Smooth muscle cell (in vitro differentiated cells): ENCODE results near the gene SMC6. TPM values are rescaled to one million over a fixed set of nuclear protein-coding genes. Genes with fewer than 3 reads are reported as not detected.

Experiments used
- DNase-seq: peaks from one replicate; lab custom pipeline; 2025; ENCODE audit not compliant: unreplicated experiment; lab: John Stamatoyannopoulos, UW
- H2AFZ ChIP-seq: fragments of 200-600 bp; sonication (generic); 2 replicates; pipeline ENCODE4 v1.6.0; 2016; ENCODE audit warnings: antibody characterized with exemption, low read depth, mild to moderate bottlenecking
- H3F3A ChIP-seq: fragments of 200-600 bp; sonication (generic); 2 replicates; pipeline ENCODE4 v1.6.0; 2017; ENCODE audit warnings: antibody characterized with exemption, low read depth
- H3K27ac ChIP-seq: fragments of 200-600 bp; sonication (generic); 2 replicates; pipeline ENCODE4 v1.5.1; 2016; ENCODE audit warnings: low read depth, mild to moderate bottlenecking
- H3K27me3 ChIP-seq: fragments of 200-600 bp; sonication (generic); 2 replicates; pipeline ENCODE4 v1.6.1; 2016; ENCODE audit warnings: low read depth, mild to moderate bottlenecking
- H3K36me3 ChIP-seq: fragments of 200-600 bp; sonication (generic); 2 replicates; pipeline ENCODE4 v1.5.1; 2016; ENCODE audit warnings: low read depth
- H3K4me1 ChIP-seq: fragments of 200-600 bp; sonication (generic); 2 replicates; pipeline ENCODE4 v1.5.1; 2016; ENCODE audit warnings: low read depth
- H3K4me2 ChIP-seq: fragments of 200-600 bp; sonication (generic); 2 replicates; pipeline ENCODE4 v1.6.0; 2016; ENCODE audit warnings: mild to moderate bottlenecking
- H3K4me3 ChIP-seq: fragments of 200-600 bp; sonication (generic); 2 replicates; pipeline ENCODE4 v1.5.1; 2016; ENCODE audit warnings: mild to moderate bottlenecking
- H3K79me2 ChIP-seq: fragments of 200-600 bp; sonication (generic); 2 replicates; pipeline ENCODE4 v1.6.0; 2016; ENCODE audit warnings: low read depth, mild to moderate bottlenecking
- H3K9ac ChIP-seq: fragments of 200-600 bp; sonication (generic); 2 replicates; pipeline ENCODE4 v1.6.0; 2016; ENCODE audit warnings: low read depth
- H3K9me3 ChIP-seq: fragments of 200-600 bp; sonication (generic); replicated peaks from 2 replicates; pipeline ENCODE4 v1.5.1; 2016; ENCODE audit warnings: low read depth
- H4K20me1 ChIP-seq: fragments of 200-600 bp; sonication (generic); 2 replicates; pipeline ENCODE4 v1.6.0; 2016; ENCODE audit warnings: low read depth
- CTCF ChIP-seq: fragments of 200-600 bp; sonication (generic); IDR thresholded peaks from 2 replicates; pipeline ENCODE4 v1.5.1; 2017; ENCODE audit warnings: borderline replicate concordance, mild to moderate bottlenecking, antibody characterized with exemption; ENCODE audit not compliant: insufficient read depth, poor library complexity, severe bottlenecking
- WGBS: methylation state at CpG from one replicate; pipeline ENCODE4 v1.1.7; 2016; ENCODE audit warnings: low lambda C conversion rate; 5-methylcytosine and 5-hydroxymethylcytosine counted together
- polyA plus RNA-seq: library from polyadenylated mRNA; unstranded; fragments of >200 nt; fragmentation: Nextera tagmentation; extraction: Ambion mirVana; gene quantifications from 2 replicates; pipeline ENCODE4 v1.2.1, GENCODE V29; 2016
- total RNA-seq: library from RNA; depleted of rRNA; stranded (reverse); fragments of >200 nt; gene quantifications from 2 replicates; pipeline ENCODE4 v1.2.3, GENCODE V29; 2014

SMC6 gene
- total and polyA plus RNA-seq, 2 experiments from 2014 or later = 11.2 to 18.1 TPM

DNA sequence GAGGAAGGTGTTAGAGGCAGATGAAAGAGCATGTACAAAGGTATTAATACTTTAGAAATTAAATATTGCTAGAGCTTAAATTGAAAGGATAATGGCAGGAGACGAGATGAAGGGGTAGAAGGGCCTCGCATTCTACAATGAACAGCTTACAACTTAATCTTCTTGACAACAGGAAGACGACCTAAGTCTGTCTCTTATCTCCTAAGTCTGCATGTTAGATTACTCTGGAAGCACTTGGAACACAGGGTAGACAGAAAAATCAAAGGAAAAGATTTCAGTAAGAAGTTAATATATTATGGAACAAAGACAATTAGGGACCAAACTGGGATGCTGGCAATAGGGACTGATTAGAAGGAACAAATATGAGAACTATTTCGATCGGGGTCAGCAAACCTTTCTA is 34.9 kb downstream of the SMC6 start:
- Histone ChIP-seq H3K9ac (no peak overlapping the region), H3K27me3 (no peaks in the 10 kb centered on the region), H4K20me1 (no peaks in the 10 kb centered on the region), H3K36me3 (peaks cover 14% of the 10 kb centered on the region), H2AFZ (no peak overlapping the region), H3K27ac (no peak overlapping the region), H3K9me3 (no peaks in the 10 kb centered on the region), H3K4me2 (no peak overlapping the region), H3K79me2 (no peaks in the 10 kb centered on the region), H3K4me1 (no peaks in the 10 kb centered on the region), H3K4me3 (no peak overlapping the region), H3F3A (peaks cover 4% of the 10 kb centered on the region)
- no peak for TF ChIP-seq CTCF
- DNase-seq = no peak
- WGBS = 59% methylated on average over 5 of the region's 5 CpGs

DNA sequence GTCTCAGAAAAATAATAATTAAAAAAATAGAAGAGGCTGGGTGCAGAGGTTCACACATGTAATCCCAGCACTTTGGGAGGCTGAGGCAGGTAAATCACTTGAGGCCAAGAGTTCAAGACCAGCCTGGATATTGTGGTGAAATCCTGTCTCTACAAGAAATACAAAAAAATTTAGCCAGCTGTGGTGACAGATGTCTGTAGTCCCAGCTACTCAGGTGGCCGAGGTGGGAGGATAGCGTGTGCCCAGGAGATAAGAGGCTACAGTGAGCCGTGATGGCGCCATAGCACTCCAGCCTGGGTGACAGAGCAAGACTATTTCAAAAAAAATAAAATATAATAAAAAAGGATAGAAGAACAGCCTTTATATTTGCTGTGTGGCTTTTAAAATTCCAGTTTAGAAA is 35.9 kb downstream of the SMC6 start:
- Histone ChIP-seq H3K9ac (no peak overlapping the region), H2AFZ (no peak overlapping the region), H3K27me3 (no peaks in the 10 kb centered on the region), H3K4me1 (no peaks in the 10 kb centered on the region), H3F3A (peaks cover 4% of the 10 kb centered on the region), H3K4me3 (no peak overlapping the region), H3K4me2 (no peak overlapping the region), H3K27ac (no peak overlapping the region), H4K20me1 (no peaks in the 10 kb centered on the region), H3K79me2 (no peaks in the 10 kb centered on the region), H3K9me3 (no peaks in the 10 kb centered on the region), H3K36me3 (peaks cover 14% of the 10 kb centered on the region)
- WGBS = 96% methylated on average over 4 of the region's 4 CpGs
- TF ChIP-seq CTCF = no peak
- no peak for DNase-seq

- Histone ChIP-seq H3K9ac (no peak overlapping the region), H3K27ac (no peak overlapping the region), H3K4me2 (no peak overlapping the region), H3K36me3 (peaks cover 8% of the 10 kb centered on the region), H3K9me3 (no peaks in the 10 kb centered on the region), H4K20me1 (no peaks in the 10 kb centered on the region), H2AFZ (no peak overlapping the region), H3F3A (no peaks in the 10 kb centered on the region), H3K79me2 (no peaks in the 10 kb centered on the region), H3K4me1 (no peaks in the 10 kb centered on the region), H3K4me3 (no peak overlapping the region), H3K27me3 (no peaks in the 10 kb centered on the region)
- TF ChIP-seq CTCF = no peak
- no peak for DNase-seq
- WGBS = 79% methylated on average over 1 of the region's 1 CpG
Observed at GRCh38 chr2:17713291-17713690, 40.3 kb downstream of the SMC6 start.

- no peak overlapping the region for H3K4me2 ChIP-seq
- H3K4me1 ChIP-seq = no peaks in the 10 kb centered on the region
- DNase-seq = no peak
- H3F3A ChIP-seq = no peaks in the 10 kb centered on the region
- TF ChIP-seq CTCF = no peak
- H3K27me3 ChIP-seq = no peaks in the 10 kb centered on the region
- no peak overlapping the region for H2AFZ ChIP-seq
- no peaks in the 10 kb centered on the region for H3K9me3 ChIP-seq
- peaks cover 8% of the 10 kb centered on the region for H3K36me3 ChIP-seq
- no peak overlapping the region for H3K4me3 ChIP-seq
- no peaks in the 10 kb centered on the region for H4K20me1 ChIP-seq
- no peak overlapping the region for H3K27ac ChIP-seq
- no peak overlapping the region for H3K9ac ChIP-seq
- no peaks in the 10 kb centered on the region for H3K79me2 ChIP-seq
- 93% methylated on average over 9 of the region's 9 CpGs for WGBS
Observed at GRCh38 chr2:17710547-17711248, 42.9 kb downstream of the SMC6 start.
